SK-N-SH (cell line): ENCODE results near the gene NPHP1. TPM values are rescaled to one million over a fixed set of nuclear protein-coding genes. Genes with fewer than 3 reads are reported as not detected.

ENCODE experiments used
- CTCF ChIA-PET: fragments of 300-600, 350-600 bp; formaldehyde crosslinking; extraction: SDS; loops from one replicate; lab custom pipeline; 2021; lab: Yijun Ruan, JAX
- POLR2A ChIA-PET: fragments of 350-600 bp; sonication (Branson Sonifier 250); formaldehyde crosslinking; extraction: SDS; loops from one replicate; lab custom pipeline; 2020; ENCODE audit warnings: antibody characterized with exemption, inconsistent platforms; lab: Yijun Ruan, JAX
- DNase-seq: peaks from one replicate; pipeline ENCODE4 v3.0.0; 2012
- H2AFZ ChIP-seq: fragments of 200-600 bp; sonication (generic); 2 replicates; pipeline ENCODE4 v1.8.1; 2016; ENCODE audit warnings: antibody characterized with exemption, mild to moderate bottlenecking, low read depth
- H3F3A ChIP-seq: fragments of 200-600 bp; sonication (generic); replicated peaks from 2 replicates; pipeline ENCODE3; 2016; ENCODE audit warnings: antibody characterized with exemption, mild to moderate bottlenecking; ENCODE audit not compliant: insufficient read depth
- H3K27ac ChIP-seq, 2 experiments: fragments of 200-500 bp in 1 of 2; fragments of 200-600 bp in 1 of 2; sonication (Bioruptor generic) in 1 of 2; sonication (generic), shearing (Covaris generic) in 1 of 2; 2 replicates each; pipeline versions ENCODE4 v1.5.1 to v1.6.1; 2014 to 2016; ENCODE audit warnings: low read depth in 2 of 2, inconsistent platforms in 1 of 2, low read length in 1 of 2, mild to moderate bottlenecking in 1 of 2, mixed read lengths in 1 of 2
- H3K27me3 ChIP-seq: fragments of 200-600 bp; sonication (generic), shearing (Covaris generic); 2 replicates; pipeline ENCODE4 v1.6.1; 2016; ENCODE audit warnings: mixed run types; ENCODE audit not compliant: insufficient read depth
- H3K36me3 ChIP-seq, 2 experiments: fragments of 200-500 bp in 1 of 2; fragments of 200-600 bp in 1 of 2; sonication (Bioruptor generic) in 1 of 2; sonication (generic) in 1 of 2; replicated peaks in 1 of 2; 2 replicates each; pipeline versions ENCODE3 to v1.5.1; 2014 to 2016; ENCODE audit warnings: low read length in 1 of 2, mild to moderate bottlenecking in 1 of 2; ENCODE audit not compliant: insufficient read depth in 2 of 2, control insufficient read depth in 1 of 2
- H3K4me1 ChIP-seq, 2 experiments: fragments of 200-500 bp in 1 of 2; fragments of 200-600 bp in 1 of 2; sonication (Bioruptor generic) in 1 of 2; sonication (generic), shearing (Covaris generic) in 1 of 2; 2 replicates each; pipeline versions ENCODE4 v1.5.1 to v1.6.1; 2014 to 2016; ENCODE audit warnings: low read depth in 1 of 2, low read length in 1 of 2, mixed run types in 1 of 2; ENCODE audit not compliant: insufficient read depth in 2 of 2, control insufficient read depth in 1 of 2
- H3K4me2 ChIP-seq: fragments of 200-600 bp; sonication (generic), shearing (Covaris generic); 2 replicates; pipeline ENCODE4 v1.6.1; 2017; ENCODE audit warnings: mixed run types
- H3K4me3 ChIP-seq, 2 experiments: fragments of 200-500 bp in 1 of 2; fragments of 200-600 bp in 1 of 2; sonication (Bioruptor generic) in 1 of 2; sonication (generic), shearing (Covaris generic) in 1 of 2; 2 replicates each; pipeline versions ENCODE4 v1.5.1 to v1.8.1; 2014 to 2016; ENCODE audit warnings: low read depth in 2 of 2, inconsistent platforms in 1 of 2, low read length in 1 of 2, mild to moderate bottlenecking in 1 of 2, mixed read lengths in 1 of 2, moderate library complexity in 1 of 2
- H3K79me2 ChIP-seq: fragments of 200-600 bp; sonication (generic); 2 replicates; pipeline ENCODE4 v1.8.1; 2017; ENCODE audit warnings: mild to moderate bottlenecking; ENCODE audit not compliant: insufficient read depth
- H3K9ac ChIP-seq: fragments of 200-600 bp; sonication (generic); 2 replicates; pipeline ENCODE4 v1.6.1; 2017; ENCODE audit warnings: mixed run types
- H3K9me2 ChIP-seq: fragments of 200-600 bp; sonication (generic); 2 replicates; pipeline ENCODE4 v1.6.1; 2017; ENCODE audit warnings: mixed run types
- H3K9me3 ChIP-seq: fragments of 200-600 bp; sonication (generic); 2 replicates; pipeline ENCODE4 v1.6.1; 2017; ENCODE audit warnings: mixed run types, mild to moderate bottlenecking, moderate library complexity
- H4K20me1 ChIP-seq: fragments of 200-600 bp; sonication (generic); 2 replicates; pipeline ENCODE4 v1.6.1; 2017; ENCODE audit warnings: mild to moderate bottlenecking, mixed run types; ENCODE audit not compliant: insufficient read depth
- CHD2 ChIP-seq: fragments of 150-350 bp; IDR thresholded peaks from 2 replicates; pipeline ENCODE4 v1.6.1; 2018; ENCODE audit warnings: low read length; ENCODE audit not compliant: partially characterized antibody
- EP300 ChIP-seq, 2 experiments: IDR thresholded peaks; 2 replicates each; pipeline versions ENCODE4 v1.4.0 to v1.6.1; 2012; ENCODE audit warnings: borderline replicate concordance in 1 of 2, low read depth in 1 of 2, low read length in 1 of 2
- FOSL2 ChIP-seq: IDR thresholded peaks from 2 replicates; pipeline ENCODE4 v1.4.0; 2012; ENCODE audit warnings: low read depth, mild to moderate bottlenecking, moderate library complexity, borderline replicate concordance
- GABPA ChIP-seq: IDR thresholded peaks from 2 replicates; pipeline ENCODE4 v1.4.0; 2012; ENCODE audit warnings: low read depth, mild to moderate bottlenecking
- JUND ChIP-seq: IDR thresholded peaks from 2 replicates; pipeline ENCODE4 v1.4.0; 2012
- MEF2A ChIP-seq: IDR thresholded peaks from 2 replicates; pipeline ENCODE4 v1.4.0; 2012; ENCODE audit warnings: low read depth, borderline replicate concordance
- NRF1 ChIP-seq: IDR thresholded peaks from 2 replicates; pipeline ENCODE4 v1.6.1; 2012; ENCODE audit warnings: low read depth, mild to moderate bottlenecking, low read length
- POLR2AphosphoS5 ChIP-seq: IDR thresholded peaks from 2 replicates; pipeline ENCODE4 v1.6.1; 2012; ENCODE audit warnings: low read depth, low read length
- RAD21 ChIP-seq: IDR thresholded peaks from 2 replicates; pipeline ENCODE4 v1.6.1; 2012; ENCODE audit warnings: mild to moderate bottlenecking, low read length
- SIN3A ChIP-seq: IDR thresholded peaks from 2 replicates; pipeline ENCODE4 v1.6.1; 2012; ENCODE audit warnings: low read depth, mild to moderate bottlenecking, low read length, moderate library complexity, borderline replicate concordance
- TAF1 ChIP-seq: IDR thresholded peaks from 2 replicates; pipeline ENCODE4 v1.6.1; 2012; ENCODE audit warnings: low read depth, mild to moderate bottlenecking, low read length, moderate library complexity, borderline replicate concordance
- TCF12 ChIP-seq: IDR thresholded peaks from 2 replicates; pipeline ENCODE4 v1.4.0; 2012
- YY1 ChIP-seq: IDR thresholded peaks from 2 replicates; pipeline ENCODE4 v1.4.0; 2012; ENCODE audit warnings: low read depth, mild to moderate bottlenecking
- whole genome bisulfite sequencing: methylation state at CpG from one replicate; pipeline ENCODE4 v1.1.6; 2017; ENCODE audit warnings: low lambda C conversion rate; 5-methylcytosine and 5-hydroxymethylcytosine counted together
- polyA plus RNA-seq, 3 experiments: library from polyadenylated mRNA; depleted of rRNA; stranded (reverse); fragments of >200 nt; gene quantifications; 2 replicates each; pipeline ENCODE4 v1.2.3, GENCODE V29; 2012
- TF ChIP-seq, protein P1 (sequence below): IDR thresholded peaks from 2 replicates; pipeline ENCODE4 v1.6.1; 2012; ENCODE audit warnings: mild to moderate bottlenecking, low read depth, low read length, moderate library complexity
- TF ChIP-seq, protein P2 (sequence below): fragments of 150-350 bp; IDR thresholded peaks from 2 replicates; pipeline ENCODE4 v1.6.1; 2017; ENCODE audit warnings: antibody characterized with exemption, low read length, low read depth, borderline replicate concordance
- TF ChIP-seq, protein P3 (sequence below): IDR thresholded peaks from 2 replicates; pipeline ENCODE4 v1.4.0; 2012; ENCODE audit warnings: low read depth, borderline replicate concordance
- TF ChIP-seq, protein P4 (sequence below): IDR thresholded peaks from 2 replicates; pipeline ENCODE4 v1.4.0; 2012; ENCODE audit warnings: low read depth

The NPHP1 gene
- polyA plus RNA-seq, 1 of the 3 experiments (the other 2 are of a cell fraction) = 5.0 TPM

DNA sequence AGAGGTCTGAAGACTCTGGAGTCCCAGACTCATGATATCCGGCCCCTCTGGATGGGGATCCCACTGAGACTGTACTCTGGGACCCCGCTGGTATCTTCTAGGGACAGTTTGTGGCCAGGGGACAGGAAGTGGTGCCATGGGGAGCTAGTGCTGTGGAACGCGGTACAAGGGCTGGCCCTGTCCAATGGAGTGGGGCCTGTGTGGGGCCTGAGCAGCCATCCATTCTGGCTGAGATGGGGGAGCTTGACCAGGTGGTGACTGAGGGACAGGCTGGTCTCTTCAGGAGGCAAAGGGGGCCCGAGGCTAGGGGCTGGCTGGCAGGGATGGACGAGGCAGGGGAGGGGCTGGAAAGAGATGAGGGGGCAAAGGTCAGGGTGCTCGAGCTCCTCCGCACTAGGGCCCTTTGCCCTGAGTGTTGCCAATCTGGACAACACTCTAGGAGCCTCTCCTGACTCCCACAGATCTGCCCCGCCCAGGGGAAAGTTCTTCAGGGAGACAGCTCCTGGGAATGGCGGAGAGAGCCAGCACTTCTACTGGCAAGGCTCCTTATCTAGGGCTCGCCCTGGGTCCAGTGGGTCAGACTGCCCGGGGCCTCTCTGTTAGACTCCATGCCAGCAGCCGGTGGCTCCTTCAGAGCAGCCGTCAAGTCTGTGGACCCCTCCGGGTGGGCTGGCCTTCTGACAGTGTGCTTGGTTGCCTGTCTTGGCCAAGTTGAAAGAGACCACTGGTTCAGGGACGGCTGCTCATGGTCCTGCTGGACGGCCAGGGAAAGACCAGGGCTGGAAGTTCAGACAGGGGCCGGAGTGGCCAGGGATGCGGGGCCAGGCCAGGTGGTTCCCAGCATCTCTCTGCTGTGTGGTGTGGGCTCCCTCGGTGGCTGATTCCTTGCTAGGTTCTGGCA lies 101.5 kb downstream of the NPHP1 start:
- peak overlapping the region; percentile 69; the same call in 1 of the 2 replicates for H3K4me2 ChIP-seq
- CTCF ChIA-PET = no interaction called here
- peak overlapping the region in 1 of 2 experiments; percentile 100; a peak in 2 of 4 replicates for H3K27ac ChIP-seq
- peaks cover 17 to 44% of the 10 kb centered on the region in 2 experiments; a peak in 3 of 4 replicates for H3K4me1 ChIP-seq
- H4K20me1 ChIP-seq = no peaks in the 10 kb centered on the region
- H3K9me2 ChIP-seq = no peaks in the 10 kb centered on the region
- 94% methylated on average over 12 of the region's 20 CpGs for WGBS
- POLR2A ChIA-PET = no interaction called here
- H3K27me3 ChIP-seq = no peaks in the 10 kb centered on the region
- H3F3A ChIP-seq = peaks cover 53% of the 10 kb centered on the region
- no peak overlapping the region for H2AFZ ChIP-seq
- H3K79me2 ChIP-seq = no peaks in the 10 kb centered on the region; the same call in 1 of the 2 replicates
- peak overlapping the region; percentile 76; the same call in 1 of the 2 replicates for H3K9ac ChIP-seq
- DNase-seq = no peak
- H3K9me3 ChIP-seq = no peaks in the 10 kb centered on the region
- no peak overlapping the region for H3K4me3 ChIP-seq
- H3K36me3 ChIP-seq = no peaks in the 10 kb centered on the region
- TF ChIP-seq POLR2AphosphoS5 (no peak), RAD21 (no peak), MEF2A (no peak), TAF1 (no peak), FOSL2 (no peak), NRF1 (no peak), TCF12 (no peak), JUND (no peak), GABPA (no peak), SIN3A (no peak), EP300 (IDR thresholded peaks at IDR 0.05; ENCODE audit: borderline replicate concordance in 1 of 2, low read depth in 1 of 2, low read length in 1 of 2) (no peak), YY1 (no peak), CHD2 (no peak)
- TF ChIP-seq, protein P1, sequence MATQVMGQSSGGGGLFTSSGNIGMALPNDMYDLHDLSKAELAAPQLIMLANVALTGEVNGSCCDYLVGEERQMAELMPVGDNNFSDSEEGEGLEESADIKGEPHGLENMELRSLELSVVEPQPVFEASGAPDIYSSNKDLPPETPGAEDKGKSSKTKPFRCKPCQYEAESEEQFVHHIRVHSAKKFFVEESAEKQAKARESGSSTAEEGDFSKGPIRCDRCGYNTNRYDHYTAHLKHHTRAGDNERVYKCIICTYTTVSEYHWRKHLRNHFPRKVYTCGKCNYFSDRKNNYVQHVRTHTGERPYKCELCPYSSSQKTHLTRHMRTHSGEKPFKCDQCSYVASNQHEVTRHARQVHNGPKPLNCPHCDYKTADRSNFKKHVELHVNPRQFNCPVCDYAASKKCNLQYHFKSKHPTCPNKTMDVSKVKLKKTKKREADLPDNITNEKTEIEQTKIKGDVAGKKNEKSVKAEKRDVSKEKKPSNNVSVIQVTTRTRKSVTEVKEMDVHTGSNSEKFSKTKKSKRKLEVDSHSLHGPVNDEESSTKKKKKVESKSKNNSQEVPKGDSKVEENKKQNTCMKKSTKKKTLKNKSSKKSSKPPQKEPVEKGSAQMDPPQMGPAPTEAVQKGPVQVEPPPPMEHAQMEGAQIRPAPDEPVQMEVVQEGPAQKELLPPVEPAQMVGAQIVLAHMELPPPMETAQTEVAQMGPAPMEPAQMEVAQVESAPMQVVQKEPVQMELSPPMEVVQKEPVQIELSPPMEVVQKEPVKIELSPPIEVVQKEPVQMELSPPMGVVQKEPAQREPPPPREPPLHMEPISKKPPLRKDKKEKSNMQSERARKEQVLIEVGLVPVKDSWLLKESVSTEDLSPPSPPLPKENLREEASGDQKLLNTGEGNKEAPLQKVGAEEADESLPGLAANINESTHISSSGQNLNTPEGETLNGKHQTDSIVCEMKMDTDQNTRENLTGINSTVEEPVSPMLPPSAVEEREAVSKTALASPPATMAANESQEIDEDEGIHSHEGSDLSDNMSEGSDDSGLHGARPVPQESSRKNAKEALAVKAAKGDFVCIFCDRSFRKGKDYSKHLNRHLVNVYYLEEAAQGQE = no peak
- TF ChIP-seq, protein P2, sequence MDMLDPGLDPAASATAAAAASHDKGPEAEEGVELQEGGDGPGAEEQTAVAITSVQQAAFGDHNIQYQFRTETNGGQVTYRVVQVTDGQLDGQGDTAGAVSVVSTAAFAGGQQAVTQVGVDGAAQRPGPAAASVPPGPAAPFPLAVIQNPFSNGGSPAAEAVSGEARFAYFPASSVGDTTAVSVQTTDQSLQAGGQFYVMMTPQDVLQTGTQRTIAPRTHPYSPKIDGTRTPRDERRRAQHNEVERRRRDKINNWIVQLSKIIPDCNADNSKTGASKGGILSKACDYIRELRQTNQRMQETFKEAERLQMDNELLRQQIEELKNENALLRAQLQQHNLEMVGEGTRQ = no peak
- TF ChIP-seq, protein P3, sequence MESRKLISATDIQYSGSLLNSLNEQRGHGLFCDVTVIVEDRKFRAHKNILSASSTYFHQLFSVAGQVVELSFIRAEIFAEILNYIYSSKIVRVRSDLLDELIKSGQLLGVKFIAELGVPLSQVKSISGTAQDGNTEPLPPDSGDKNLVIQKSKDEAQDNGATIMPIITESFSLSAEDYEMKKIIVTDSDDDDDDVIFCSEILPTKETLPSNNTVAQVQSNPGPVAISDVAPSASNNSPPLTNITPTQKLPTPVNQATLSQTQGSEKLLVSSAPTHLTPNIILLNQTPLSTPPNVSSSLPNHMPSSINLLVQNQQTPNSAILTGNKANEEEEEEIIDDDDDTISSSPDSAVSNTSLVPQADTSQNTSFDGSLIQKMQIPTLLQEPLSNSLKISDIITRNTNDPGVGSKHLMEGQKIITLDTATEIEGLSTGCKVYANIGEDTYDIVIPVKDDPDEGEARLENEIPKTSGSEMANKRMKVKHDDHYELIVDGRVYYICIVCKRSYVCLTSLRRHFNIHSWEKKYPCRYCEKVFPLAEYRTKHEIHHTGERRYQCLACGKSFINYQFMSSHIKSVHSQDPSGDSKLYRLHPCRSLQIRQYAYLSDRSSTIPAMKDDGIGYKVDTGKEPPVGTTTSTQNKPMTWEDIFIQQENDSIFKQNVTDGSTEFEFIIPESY = no peak
- TF ChIP-seq, protein P4, sequence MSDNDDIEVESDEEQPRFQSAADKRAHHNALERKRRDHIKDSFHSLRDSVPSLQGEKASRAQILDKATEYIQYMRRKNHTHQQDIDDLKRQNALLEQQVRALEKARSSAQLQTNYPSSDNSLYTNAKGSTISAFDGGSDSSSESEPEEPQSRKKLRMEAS = no peak
